CD4-positive, alpha-beta T cell treated with Interleukin-6 at 100 ng/mL for 8 hours (primary cell): Measurements from ENCODE around the gene PTPRK.

Source experiments
- DNase-seq: peaks from one replicate; pipeline ENCODE4 v3.0.0-alpha.2; 2020; ENCODE audit warnings: mixed read lengths, low spot score

The PTPRK gene

GRCh38 chr6:128244751-128245405, 275.5 kb downstream of the PTPRK start:
- DNase-seq, result no peak

- no peak for DNase-seq
Observed at GRCh38 chr6:128242765-128243403, 277.5 kb downstream of the PTPRK start.

- DNase-seq, result no peak
Observed at GRCh38 chr6:128241216-128241615, 279.2 kb downstream of the PTPRK start.

GRCh38 chr6:128240024-128240428, 280.4 kb downstream of the PTPRK start:
- DNase-seq, result no peak

GRCh38 chr6:128239146-128239545, 281.3 kb downstream of the PTPRK start:
- no peak for DNase-seq

GRCh38 chr6:128238225-128238624, 282.2 kb downstream of the PTPRK start:
- DNase-seq, result no peak

- no peak for DNase-seq
Observed at GRCh38 chr6:128235556-128235955, 284.8 kb downstream of the PTPRK start.

- DNase-seq, result no peak
Observed at GRCh38 chr6:128233531-128233930, 286.9 kb downstream of the PTPRK start.

GRCh38 chr6:128230267-128230989, 290.0 kb downstream of the PTPRK start:
- no peak for DNase-seq

- no peak for DNase-seq
Observed at GRCh38 chr6:128225612-128226011, 294.8 kb downstream of the PTPRK start.

GRCh38 chr6:128216917-128217316, 303.5 kb downstream of the PTPRK start:
- no peak for DNase-seq

- DNase-seq, result no peak
Observed at GRCh38 chr6:128209771-128210170, 310.6 kb downstream of the PTPRK start.

- DNase-seq, result no peak
Observed at GRCh38 chr6:128208851-128209580, 311.4 kb downstream of the PTPRK start.

GRCh38 chr6:128208078-128208477, 312.3 kb downstream of the PTPRK start:
- DNase-seq, result no peak

- DNase-seq, result no peak
Observed at GRCh38 chr6:128206610-128207426, 313.6 kb downstream of the PTPRK start.

- DNase-seq, result no peak
Observed at GRCh38 chr6:128204616-128205015, 315.8 kb downstream of the PTPRK start.

- no peak for DNase-seq
Observed at GRCh38 chr6:128202169-128202765, 318.1 kb downstream of the PTPRK start.

GRCh38 chr6:128200789-128201188, 319.6 kb downstream of the PTPRK start:
- no peak for DNase-seq

GRCh38 chr6:128199461-128199860, 320.9 kb downstream of the PTPRK start:
- no peak for DNase-seq

GRCh38 chr6:128192972-128193371, 327.4 kb downstream of the PTPRK start:
- no peak for DNase-seq

- DNase-seq, result no peak
Observed at GRCh38 chr6:128188678-128189077, 331.7 kb downstream of the PTPRK start.
